ENCODE data around the gene CHMP1B.

Gene CHMP1B
- total RNA-seq, result 32.5 to 88.3 (median 64.1) reads per million in 18 experiments

- peak; percentile 97 to 99 for DNase-seq
Observed at GRCh38 chr18:11851146-11851805, at the start of gene CHMP1B. Gene CHMP1B (plus strand): TSS chr18:11851413. CDS start chr18:11851512, 99 bp downstream.

- DNase-seq, result no peak
Observed at GRCh38 chr18:11801573-11801972, 49.6 kb upstream of the CHMP1B start.

GRCh38 chr18:11802158-11802557 lies 49.1 kb upstream of the CHMP1B start:
- no peak for DNase-seq

- DNase-seq, result no peak
Observed at GRCh38 chr18:11802586-11802985, 48.6 kb upstream of the CHMP1B start.

- no peak for DNase-seq
Observed at GRCh38 chr18:11807233-11807632, 44.0 kb upstream of the CHMP1B start.

GRCh38 chr18:11808001-11808855 lies 43.0 kb upstream of the CHMP1B start:
- no peak for DNase-seq

- DNase-seq, result no peak
Observed at GRCh38 chr18:11809895-11810294, 41.3 kb upstream of the CHMP1B start.

GRCh38 chr18:11810379-11810778 lies 40.8 kb upstream of the CHMP1B start:
- DNase-seq, result no peak

GRCh38 chr18:11811009-11811408 lies 40.2 kb upstream of the CHMP1B start:
- no peak for DNase-seq

- peak in 1 of 2 donors; percentile 7 for DNase-seq
Observed at GRCh38 chr18:11817229-11817628, 34.0 kb upstream of the CHMP1B start.

- no peak for DNase-seq
Observed at GRCh38 chr18:11818486-11819203, 32.6 kb upstream of the CHMP1B start.

GRCh38 chr18:11819938-11820337 lies 31.3 kb upstream of the CHMP1B start:
- no peak for DNase-seq

- no peak for DNase-seq
Observed at GRCh38 chr18:11820697-11821096, 30.5 kb upstream of the CHMP1B start.

- DNase-seq, result no peak
Observed at GRCh38 chr18:11821208-11821607, 30.0 kb upstream of the CHMP1B start.

- no peak for DNase-seq
Observed at GRCh38 chr18:11821643-11822237, 29.5 kb upstream of the CHMP1B start.

- no peak for DNase-seq
Observed at GRCh38 chr18:11823545-11823944, 27.7 kb upstream of the CHMP1B start.

- DNase-seq, result no peak
Observed at GRCh38 chr18:11826836-11827235, 24.4 kb upstream of the CHMP1B start.

- no peak for DNase-seq
Observed at GRCh38 chr18:11828786-11829432, 22.3 kb upstream of the CHMP1B start.

GRCh38 chr18:11830585-11830984 lies 20.6 kb upstream of the CHMP1B start:
- no peak for DNase-seq

GRCh38 chr18:11831921-11832320 lies 19.3 kb upstream of the CHMP1B start:
- no peak for DNase-seq

- no peak for DNase-seq
Observed at GRCh38 chr18:11834772-11835171, 16.4 kb upstream of the CHMP1B start.

GRCh38 chr18:11839556-11839955 lies 11.7 kb upstream of the CHMP1B start:
- DNase-seq, result no peak

Data from inflammatory macrophage (primary cell).